Lung (tissue), 12 donors: Measurements from ENCODE around the gene DENND4B. TPM values are rescaled to one million over a fixed set of nuclear protein-coding genes. Genes with fewer than 3 reads are reported as not detected.

Experiments
- ATAC-seq: fragments of 200-7000 bp; cut with Tn5 transposase; one replicate; pipeline ENCODE4 v1.9.1; 2020; ENCODE audit warnings: moderate number of reproducible peaks; ENCODE audit not compliant: insufficient read depth, low FRiP score
- DNase-seq, 3 donors: peaks; one replicate each; pipeline ENCODE4 v3.0.0-alpha.2; 2013 to 2017
- H3K27ac ChIP-seq, 2 donors: one replicate each; pipeline ENCODE4 v1.5.1; 2013; ENCODE audit warnings: mild to moderate bottlenecking in 2 of 2, moderate library complexity in 2 of 2, control low read depth in 1 of 2, inconsistent platforms in 1 of 2, low read depth in 1 of 2, low read length in 1 of 2
- H3K27me3 ChIP-seq, 3 donors: one replicate each; pipeline ENCODE4 v1.5.1; 2013; ENCODE audit warnings: low read length in 2 of 3; ENCODE audit not compliant: control insufficient read depth in 3 of 3, insufficient read depth in 3 of 3
- H3K36me3 ChIP-seq, 4 donors: one replicate each; pipeline ENCODE4 v1.5.1; 2013; ENCODE audit warnings: low read length in 4 of 4, mild to moderate bottlenecking in 1 of 4, moderate library complexity in 1 of 4; ENCODE audit not compliant: control insufficient read depth in 4 of 4, insufficient read depth in 4 of 4
- H3K4me1 ChIP-seq, 5 donors: one replicate each; pipeline ENCODE4 v1.5.1; 2013; ENCODE audit warnings: low read length in 5 of 5, mild to moderate bottlenecking in 2 of 5, moderate library complexity in 1 of 5; ENCODE audit not compliant: control insufficient read depth in 5 of 5, insufficient read depth in 5 of 5
- H3K4me3 ChIP-seq: one replicate; pipeline ENCODE4 v1.5.1; 2013; ENCODE audit warnings: mild to moderate bottlenecking, control low read depth, moderate library complexity
- H3K9ac ChIP-seq, 2 donors: one replicate each; pipeline ENCODE4 v1.5.1; 2013; ENCODE audit warnings: low read length in 2 of 2, control low read depth in 1 of 2; ENCODE audit not compliant: insufficient read depth in 1 of 2
- H3K9me3 ChIP-seq, 4 donors: one replicate each; pipeline ENCODE4 v1.5.1; 2013; ENCODE audit warnings: low read length in 3 of 4, mild to moderate bottlenecking in 1 of 4, moderate library complexity in 1 of 4; ENCODE audit not compliant: control insufficient read depth in 4 of 4, insufficient read depth in 3 of 4
- WGBS, 2 donors: extraction: QIAGEN DNeasy Blood & Tissue Kit; methylation state at CpG; one replicate each; pipeline ENCODE4 v1.1.7; 2013; 5-methylcytosine and 5-hydroxymethylcytosine counted together
- polyA plus RNA-seq, 2 donors: library from polyadenylated mRNA; stranded (reverse); fragments of 200-250 nt; gene quantifications; one replicate each; pipeline ENCODE4 v1.2.1, GENCODE V29; 2013
- total RNA-seq, 2 donors: library from RNA; depleted of rRNA in 1 of 2; stranded (reverse); fragments of >200 nt in 1 of 2; gene quantifications; one replicate each; pipeline ENCODE4 v1.2.1, GENCODE V29; 2014 to 2021
- TF ChIP-seq, protein P1 (sequence below): IDR thresholded peaks from 2 replicates; pipeline ENCODE4 v1.5.1; 2012; ENCODE audit warnings: mild to moderate bottlenecking; ENCODE audit errors: control extremely low read depth, extremely low read depth
- donor health status: control.
- donor health status: control.
- donor health status: Bipolar disorder and iron deficiency.
- donor health status: healthy.
- donor health status: DM: yes; HTN: yes; CAD: no.

DENND4B gene
- total and polyA plus RNA-seq, 4 donors, result 40.5 to 84.7 (median 59.4) TPM

GRCh38 chr1:153963030-153963849, 16.7 kb upstream of the DENND4B start, which contains the start of gene SLC39A1:
Gene SLC39A1, minus strand, starts transcription at chr1:153963537. Its CDS starts 822 bp downstream, at chr1:153962715.
- H3K9ac ChIP-seq, result peak within 1 kb of the TSS; percentile 85 to 96
- H3K4me3 ChIP-seq, result peak within 1 kb of the TSS; percentile 59
- DNase-seq (peak; percentile 99), ATAC-seq (peak; percentile 74)
- H3K9me3 ChIP-seq, result no peaks in the 10 kb centered on the region
- H3K27me3 ChIP-seq, result no peaks in the 10 kb centered on the region
- H3K36me3 ChIP-seq, result peaks cover 0 to 9% (median 7%) of the 10 kb centered on the region in 4 donors
- H3K27ac ChIP-seq, result peak within 1 kb of the TSS; percentile 94 to 96
- 1% methylated on average over 51 to 54 of the region's 54 CpGs for WGBS, 2 donors
- TF ChIP-seq, protein P1, sequence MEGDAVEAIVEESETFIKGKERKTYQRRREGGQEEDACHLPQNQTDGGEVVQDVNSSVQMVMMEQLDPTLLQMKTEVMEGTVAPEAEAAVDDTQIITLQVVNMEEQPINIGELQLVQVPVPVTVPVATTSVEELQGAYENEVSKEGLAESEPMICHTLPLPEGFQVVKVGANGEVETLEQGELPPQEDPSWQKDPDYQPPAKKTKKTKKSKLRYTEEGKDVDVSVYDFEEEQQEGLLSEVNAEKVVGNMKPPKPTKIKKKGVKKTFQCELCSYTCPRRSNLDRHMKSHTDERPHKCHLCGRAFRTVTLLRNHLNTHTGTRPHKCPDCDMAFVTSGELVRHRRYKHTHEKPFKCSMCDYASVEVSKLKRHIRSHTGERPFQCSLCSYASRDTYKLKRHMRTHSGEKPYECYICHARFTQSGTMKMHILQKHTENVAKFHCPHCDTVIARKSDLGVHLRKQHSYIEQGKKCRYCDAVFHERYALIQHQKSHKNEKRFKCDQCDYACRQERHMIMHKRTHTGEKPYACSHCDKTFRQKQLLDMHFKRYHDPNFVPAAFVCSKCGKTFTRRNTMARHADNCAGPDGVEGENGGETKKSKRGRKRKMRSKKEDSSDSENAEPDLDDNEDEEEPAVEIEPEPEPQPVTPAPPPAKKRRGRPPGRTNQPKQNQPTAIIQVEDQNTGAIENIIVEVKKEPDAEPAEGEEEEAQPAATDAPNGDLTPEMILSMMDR, result no peak
- H3K4me1 ChIP-seq, result peaks cover 7 to 50% (median 12%) of the 10 kb centered on the region in 5 donors

- DNase-seq (peak in 1 of 3 donors; percentile 12), ATAC-seq (no peak)
- Histone ChIP-seq H3K36me3 (peaks cover 0 to 9% (median 7%) of the 10 kb centered on the region in 4 donors), H3K9me3 (no peaks in the 10 kb centered on the region), H3K9ac (peak overlapping the region; percentile 78 to 85), H3K27ac (peak overlapping the region; percentile 94 to 96), H3K27me3 (no peaks in the 10 kb centered on the region), H3K4me3 (peak overlapping the region; percentile 59), H3K4me1 (peaks cover 9 to 54% (median 13%) of the 10 kb centered on the region in 5 donors)
- WGBS, 2 donors, result 44 to 62% methylated on average over 16 of the region's 16 CpGs
- TF ChIP-seq, protein P1, result no peak
Observed at GRCh38 chr1:153962088-153963029, 15.8 kb upstream of the DENND4B start.

DNA sequence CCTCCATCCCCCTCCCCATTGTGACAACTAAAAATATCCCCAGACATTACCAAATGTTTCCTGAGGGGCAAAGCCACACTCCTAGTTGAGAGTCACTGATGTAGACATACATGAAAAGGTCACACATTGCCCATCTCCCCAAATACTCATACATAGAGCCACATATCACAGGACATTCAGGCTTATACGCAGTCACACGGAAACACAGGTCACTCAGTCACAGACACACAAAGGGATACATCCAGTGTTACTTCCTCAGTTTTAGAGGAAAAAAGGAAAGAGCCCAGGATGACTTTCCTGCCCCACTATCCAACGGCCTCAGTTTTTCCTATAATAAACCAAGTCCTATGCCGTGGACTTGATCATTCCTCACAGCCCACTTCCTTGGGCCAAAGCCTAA, 14.9 kb upstream of the DENND4B start:
- Histone ChIP-seq H3K9ac (peak overlapping the region in 1 of 2 donors; percentile 8), H3K27ac (peak overlapping the region; percentile 54 to 94), H3K4me3 (no peak overlapping the region), H3K27me3 (no peaks in the 10 kb centered on the region), H3K4me1 (peaks cover 14 to 58% (median 15%) of the 10 kb centered on the region in 5 donors), H3K36me3 (peaks cover 0 to 9% (median 7%) of the 10 kb centered on the region in 4 donors), H3K9me3 (no peaks in the 10 kb centered on the region)
- TF ChIP-seq, protein P1, result no peak
- 78 to 81% methylated on average over 4 of the region's 4 CpGs for WGBS, 2 donors
- no peak for ATAC-seq
- DNase-seq, result no peak
